ENCODE results near the gene NAA25. TPM values are rescaled to one million over a fixed set of nuclear protein-coding genes. Genes with fewer than 3 reads are reported as not detected.

NAA25 gene
- polyA plus RNA-seq (2012; ENCODE audit: insufficient read length, low read depth): 16.6 TPM

DNA sequence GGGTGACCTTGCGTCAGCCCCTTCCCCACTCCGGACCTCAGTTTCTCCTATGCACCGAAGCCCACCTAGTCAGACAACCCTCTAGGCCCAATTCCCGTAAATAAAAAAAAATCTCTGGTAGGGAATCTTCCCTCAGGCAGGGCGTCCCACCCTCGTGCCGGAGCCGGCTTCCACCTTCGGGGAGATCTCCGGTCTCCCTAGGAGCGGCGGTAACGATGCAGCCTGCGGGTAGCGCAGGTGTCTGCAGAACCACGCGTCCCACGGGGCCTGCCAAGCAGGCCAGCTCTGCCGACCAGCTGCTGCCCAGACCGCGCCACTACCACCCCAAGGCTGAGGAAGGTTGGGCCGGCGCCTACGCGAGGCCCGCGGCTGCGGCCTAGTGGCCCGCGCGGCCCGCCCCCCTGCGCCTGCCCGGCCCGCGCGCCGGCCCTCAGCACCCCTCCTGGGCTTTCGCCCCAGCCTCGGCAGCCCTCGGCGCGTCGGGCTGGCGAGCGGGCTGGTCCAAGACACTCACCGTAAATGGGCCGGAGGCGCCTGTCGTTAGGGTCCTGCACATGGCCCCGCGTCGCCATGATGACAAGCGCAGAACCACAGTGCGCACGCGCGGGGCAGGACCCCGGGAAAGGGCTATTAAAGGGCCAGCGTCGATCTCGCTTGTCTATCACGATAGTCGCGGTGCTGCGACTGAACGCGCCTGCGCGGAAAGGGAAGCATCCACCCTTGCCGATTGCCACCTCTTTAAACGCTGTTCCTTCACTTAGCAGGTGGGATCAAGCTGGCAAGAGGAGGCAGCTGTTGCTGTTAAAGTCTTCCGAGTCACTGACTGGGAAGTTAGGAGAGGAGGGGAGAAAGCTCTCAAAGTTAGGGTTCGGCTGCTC lies at the start of gene NAA25:
Gene NAA25, minus strand, starts transcription at position 582 of the 878 bp plus-strand sequence. Its CDS starts 10 bp downstream, at position 572.
- TF ChIP-seq SIN3A (IDR thresholded peaks at IDR 0.05; ENCODE audit: borderline replicate concordance, insufficient read depth, low read length) (0 out of 2 replicates have a peak, but pooled peaks have one; percentile 4), FOXP2 (optimal IDR thresholded peaks at IDR 0.05; ENCODE audit: borderline replicate concordance, extremely low read depth, extremely low read length, insufficient read depth) (peak; percentile 39), POLR2AphosphoS5 (IDR thresholded peaks at IDR 0.05; ENCODE audit: low read depth, low read length) (no peak; the same call in 1 of the 2 replicates), TAF1 (IDR thresholded peaks at IDR 0.05; ENCODE audit: borderline replicate concordance, insufficient read depth, low read length) (no peak)
- TF ChIP-seq, protein P1, sequence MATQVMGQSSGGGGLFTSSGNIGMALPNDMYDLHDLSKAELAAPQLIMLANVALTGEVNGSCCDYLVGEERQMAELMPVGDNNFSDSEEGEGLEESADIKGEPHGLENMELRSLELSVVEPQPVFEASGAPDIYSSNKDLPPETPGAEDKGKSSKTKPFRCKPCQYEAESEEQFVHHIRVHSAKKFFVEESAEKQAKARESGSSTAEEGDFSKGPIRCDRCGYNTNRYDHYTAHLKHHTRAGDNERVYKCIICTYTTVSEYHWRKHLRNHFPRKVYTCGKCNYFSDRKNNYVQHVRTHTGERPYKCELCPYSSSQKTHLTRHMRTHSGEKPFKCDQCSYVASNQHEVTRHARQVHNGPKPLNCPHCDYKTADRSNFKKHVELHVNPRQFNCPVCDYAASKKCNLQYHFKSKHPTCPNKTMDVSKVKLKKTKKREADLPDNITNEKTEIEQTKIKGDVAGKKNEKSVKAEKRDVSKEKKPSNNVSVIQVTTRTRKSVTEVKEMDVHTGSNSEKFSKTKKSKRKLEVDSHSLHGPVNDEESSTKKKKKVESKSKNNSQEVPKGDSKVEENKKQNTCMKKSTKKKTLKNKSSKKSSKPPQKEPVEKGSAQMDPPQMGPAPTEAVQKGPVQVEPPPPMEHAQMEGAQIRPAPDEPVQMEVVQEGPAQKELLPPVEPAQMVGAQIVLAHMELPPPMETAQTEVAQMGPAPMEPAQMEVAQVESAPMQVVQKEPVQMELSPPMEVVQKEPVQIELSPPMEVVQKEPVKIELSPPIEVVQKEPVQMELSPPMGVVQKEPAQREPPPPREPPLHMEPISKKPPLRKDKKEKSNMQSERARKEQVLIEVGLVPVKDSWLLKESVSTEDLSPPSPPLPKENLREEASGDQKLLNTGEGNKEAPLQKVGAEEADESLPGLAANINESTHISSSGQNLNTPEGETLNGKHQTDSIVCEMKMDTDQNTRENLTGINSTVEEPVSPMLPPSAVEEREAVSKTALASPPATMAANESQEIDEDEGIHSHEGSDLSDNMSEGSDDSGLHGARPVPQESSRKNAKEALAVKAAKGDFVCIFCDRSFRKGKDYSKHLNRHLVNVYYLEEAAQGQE (IDR thresholded peaks at IDR 0.05; ENCODE audit: insufficient read depth in 1 of 2, low read depth in 2 of 2, low read length in 2 of 2): peak in 1 of 2 experiments; percentile 10; a peak in 1 of 4 replicates

DNA sequence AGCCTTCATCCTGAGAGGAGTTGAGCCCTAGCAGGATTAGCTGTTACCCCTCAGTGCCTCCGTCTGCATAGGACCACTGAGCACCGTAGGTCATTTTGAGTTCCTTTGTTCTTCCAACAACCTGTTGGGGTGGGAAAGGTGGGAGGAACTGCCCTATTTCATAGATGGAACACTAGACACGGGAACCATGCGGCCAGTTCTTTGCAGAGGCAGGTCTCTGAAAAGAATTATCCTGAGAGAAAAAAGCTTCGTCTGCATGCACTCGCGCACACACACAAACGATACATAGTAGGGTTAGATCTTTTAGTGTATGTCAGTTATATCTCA lies 45.3 kb upstream of the NAA25 start:
- no peak for TF ChIP-seq TAF1 (IDR thresholded peaks at IDR 0.05; ENCODE audit: borderline replicate concordance, insufficient read depth, low read length)
- TF ChIP-seq SIN3A (IDR thresholded peaks at IDR 0.05; ENCODE audit: borderline replicate concordance, insufficient read depth, low read length): no peak
- TF ChIP-seq, protein P1 (IDR thresholded peaks at IDR 0.05; ENCODE audit: insufficient read depth in 1 of 2, low read depth in 2 of 2, low read length in 2 of 2): no peak
- TF ChIP-seq FOXP2 (optimal IDR thresholded peaks at IDR 0.05; ENCODE audit: borderline replicate concordance, extremely low read depth, extremely low read length, insufficient read depth): no peak
- no peak for TF ChIP-seq POLR2AphosphoS5 (IDR thresholded peaks at IDR 0.05; ENCODE audit: low read depth, low read length)

DNA sequence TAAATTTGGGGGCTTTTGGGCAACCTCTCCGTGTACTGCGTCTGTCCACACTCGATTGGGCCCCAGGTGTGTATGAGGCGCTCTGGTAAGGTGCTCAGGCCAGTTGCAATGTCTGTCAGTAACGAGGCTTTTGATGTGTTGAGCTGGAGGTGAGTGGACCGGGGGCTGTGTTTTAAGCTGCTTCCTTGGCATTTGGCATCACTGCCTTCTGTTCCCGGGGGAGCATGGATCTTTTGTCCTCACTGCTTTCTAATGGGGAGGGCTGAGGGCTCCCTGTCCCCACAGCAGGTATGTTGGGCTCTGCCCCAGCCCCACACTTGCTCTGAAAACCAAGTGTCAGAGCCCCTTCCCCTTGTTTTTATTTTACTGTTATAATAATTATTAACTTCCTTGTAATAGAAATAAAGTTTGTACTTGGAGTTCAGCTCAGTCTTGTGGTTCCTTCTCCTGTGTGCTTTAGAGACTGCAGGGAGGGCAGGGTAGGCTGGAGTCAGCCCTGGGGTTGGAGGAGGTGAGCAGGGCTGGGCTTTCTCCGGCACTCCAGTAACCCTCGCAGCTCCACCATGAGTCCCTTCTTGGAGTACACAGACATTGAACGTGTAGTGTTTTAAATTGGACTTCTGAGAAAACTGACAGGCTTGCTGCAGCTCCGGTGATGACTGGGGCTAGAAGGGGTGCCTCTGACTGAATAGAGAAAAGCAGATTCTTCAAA lies 44.8 kb upstream of the NAA25 start:
- TF ChIP-seq TAF1 (IDR thresholded peaks at IDR 0.05; ENCODE audit: borderline replicate concordance, insufficient read depth, low read length): no peak
- no peak for TF ChIP-seq FOXP2 (optimal IDR thresholded peaks at IDR 0.05; ENCODE audit: borderline replicate concordance, extremely low read depth, extremely low read length, insufficient read depth)
- no peak for TF ChIP-seq POLR2AphosphoS5 (IDR thresholded peaks at IDR 0.05; ENCODE audit: low read depth, low read length)
- TF ChIP-seq, protein P1 (IDR thresholded peaks at IDR 0.05; ENCODE audit: insufficient read depth in 1 of 2, low read depth in 2 of 2, low read length in 2 of 2): no peak
- TF ChIP-seq SIN3A (IDR thresholded peaks at IDR 0.05; ENCODE audit: borderline replicate concordance, insufficient read depth, low read length): no peak

DNA sequence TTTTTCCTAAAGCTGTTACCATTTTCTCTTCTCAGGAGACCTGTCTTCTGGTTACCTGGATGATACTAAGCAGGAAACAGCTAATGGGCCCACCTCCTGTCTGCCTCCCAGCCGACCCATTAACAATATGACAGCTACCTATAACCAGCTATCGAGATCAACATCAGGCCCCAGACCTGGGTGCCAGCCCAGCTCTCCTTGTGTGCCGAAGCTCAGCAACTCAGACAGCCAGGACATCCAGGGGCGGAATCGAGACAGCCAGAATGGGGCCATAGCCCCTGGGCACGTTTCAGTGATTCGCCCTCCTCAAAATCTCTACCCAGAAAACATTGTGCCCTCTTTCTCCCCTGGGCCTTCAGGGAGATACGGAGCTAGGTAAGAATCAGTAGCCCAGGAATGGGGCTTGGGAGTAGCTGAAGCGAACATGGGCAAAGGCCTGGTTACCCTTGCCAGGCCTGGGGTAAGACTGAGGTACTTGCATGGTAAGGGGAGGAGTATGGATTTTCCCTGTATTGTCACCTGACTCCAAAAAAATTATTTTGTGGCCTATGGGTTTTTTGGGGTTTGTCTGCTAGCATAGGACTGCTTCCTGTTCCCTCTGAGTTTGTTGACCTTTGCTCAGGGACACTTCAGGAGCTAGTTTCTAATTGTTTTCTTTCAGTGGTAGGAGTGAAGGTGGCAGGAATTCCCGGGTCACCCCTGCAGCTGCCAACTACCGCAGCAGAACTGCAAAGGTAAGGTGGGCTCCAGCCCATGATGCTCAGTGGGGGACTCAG lies 43.4 kb upstream of the NAA25 start:
- TF ChIP-seq POLR2AphosphoS5 (IDR thresholded peaks at IDR 0.05; ENCODE audit: low read depth, low read length) (no peak), FOXP2 (optimal IDR thresholded peaks at IDR 0.05; ENCODE audit: borderline replicate concordance, extremely low read depth, extremely low read length, insufficient read depth) (no peak), TAF1 (IDR thresholded peaks at IDR 0.05; ENCODE audit: borderline replicate concordance, insufficient read depth, low read length) (no peak), SIN3A (IDR thresholded peaks at IDR 0.05; ENCODE audit: borderline replicate concordance, insufficient read depth, low read length) (no peak)
- TF ChIP-seq, protein P1 (IDR thresholded peaks at IDR 0.05; ENCODE audit: insufficient read depth in 1 of 2, low read depth in 2 of 2, low read length in 2 of 2): no peak
